NCI-H128 (cell line): ENCODE data around the gene SRA1.
A peak's percentile ranks its signal among the peaks of the same experiment; 100 is the strongest.

Experiments used
- DNase-seq: peaks from one replicate; lab custom pipeline; 2025; ENCODE audit not compliant: unreplicated experiment; lab: John Stamatoyannopoulos, UW

The SRA1 gene

DNA sequence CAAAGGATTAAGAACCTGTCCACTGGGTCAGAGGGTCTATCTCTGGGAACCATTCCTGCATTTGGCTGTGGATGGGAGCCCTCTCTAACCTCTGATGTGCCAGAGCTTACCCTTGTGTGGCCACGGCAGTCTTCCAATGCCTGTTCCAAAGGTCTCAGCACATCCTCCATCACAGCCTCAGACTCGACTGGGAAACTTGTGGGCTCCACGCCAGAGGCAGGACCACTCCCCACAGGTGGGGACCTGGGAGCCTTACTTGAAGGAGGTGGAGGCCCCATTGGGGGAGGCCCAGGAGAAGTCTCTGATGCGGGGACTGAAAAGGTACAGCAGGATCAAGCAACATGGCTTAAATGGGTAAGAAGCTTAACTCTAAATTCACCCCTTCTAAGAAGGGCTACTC lies 5.4 kb downstream of the SRA1 start:
- DNase-seq, result no peak

DNA sequence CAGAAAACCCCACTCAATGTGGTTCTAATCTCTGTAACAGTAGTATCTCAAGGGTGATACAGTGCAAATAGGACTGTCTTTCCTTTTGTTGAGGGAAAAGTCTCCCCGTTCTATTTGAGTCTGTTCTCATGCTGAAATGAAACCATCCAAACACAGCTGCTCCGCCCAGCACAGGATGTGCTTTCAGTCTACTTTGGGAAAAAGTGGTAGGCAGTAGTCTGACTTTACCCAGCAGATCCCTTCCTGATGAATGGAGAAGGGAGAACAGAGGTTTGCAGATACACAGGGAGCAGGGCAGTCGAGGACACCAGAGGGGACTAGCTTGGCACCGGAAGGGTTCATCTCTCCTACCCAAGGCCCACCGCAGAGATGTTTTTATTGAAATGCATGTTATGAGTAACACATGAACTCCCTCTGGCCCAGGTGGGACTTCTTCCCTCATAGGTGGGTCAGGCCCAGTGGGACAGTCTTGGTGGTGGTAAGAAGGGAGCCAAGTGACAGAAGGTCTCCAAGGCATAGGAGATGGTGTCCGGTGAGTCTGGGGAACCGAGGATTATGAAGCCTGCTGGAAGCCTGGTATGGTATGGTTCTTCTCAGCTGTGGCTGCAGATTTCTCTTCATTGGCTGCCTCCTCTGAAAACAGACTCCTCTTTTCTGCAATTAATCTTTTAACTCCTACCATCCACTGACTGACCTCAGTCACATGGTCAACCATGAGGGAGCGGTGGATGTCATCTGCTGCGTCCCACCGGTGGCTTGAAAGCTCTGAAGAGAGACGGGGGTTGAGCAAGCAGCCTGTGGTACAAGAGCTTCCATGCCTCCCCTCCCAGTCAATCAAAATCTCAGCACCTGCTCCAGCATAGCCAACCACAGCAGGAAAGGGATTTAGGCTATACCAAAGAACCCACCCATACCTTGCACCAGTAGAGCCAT lies 6.9 kb downstream of the SRA1 start:
- DNase-seq, result no peak

DNA sequence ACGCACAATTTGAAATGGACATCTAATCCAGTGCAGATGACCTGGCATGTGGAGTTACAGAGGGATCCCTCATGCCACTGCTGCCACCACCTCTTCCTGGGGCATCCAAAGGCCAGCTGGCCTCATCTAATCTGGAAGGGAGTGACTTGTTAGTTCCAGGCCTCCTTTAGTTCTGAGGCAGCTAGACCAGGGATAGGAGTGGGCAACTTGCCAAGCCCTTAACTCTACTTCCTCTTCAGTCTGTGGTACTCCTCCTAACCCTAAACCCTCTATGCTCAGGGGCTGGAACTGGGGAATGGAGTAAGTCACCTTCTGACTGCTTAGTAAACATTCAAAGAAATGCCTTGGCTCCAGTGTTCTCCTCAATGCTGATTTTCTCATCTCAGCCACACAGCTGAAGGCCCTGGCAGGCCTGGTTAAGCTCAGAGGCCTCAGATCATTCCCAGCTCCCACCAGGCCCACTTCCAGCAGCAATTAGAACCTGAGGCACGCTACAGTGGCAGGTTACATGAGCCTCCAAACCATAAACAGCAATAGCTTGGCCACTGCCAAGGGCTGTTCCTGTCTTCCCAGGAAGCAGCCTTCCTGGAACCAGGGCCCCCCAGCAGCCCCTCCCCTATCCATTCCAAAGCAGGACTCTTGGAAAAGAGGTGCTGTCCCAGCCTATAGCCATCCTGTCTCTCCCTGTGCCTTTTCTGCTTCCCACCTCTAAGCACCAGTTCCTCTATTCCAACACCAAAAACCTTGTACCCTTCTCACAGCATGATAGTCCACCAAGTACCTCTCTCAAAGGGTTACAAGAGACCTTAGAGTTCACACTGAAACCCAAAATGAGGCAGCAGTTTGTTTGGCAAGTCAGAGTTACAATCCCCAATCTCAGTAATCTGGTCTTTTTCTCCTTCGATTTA lies 7.8 kb downstream of the SRA1 start:
- no peak for DNase-seq

DNA sequence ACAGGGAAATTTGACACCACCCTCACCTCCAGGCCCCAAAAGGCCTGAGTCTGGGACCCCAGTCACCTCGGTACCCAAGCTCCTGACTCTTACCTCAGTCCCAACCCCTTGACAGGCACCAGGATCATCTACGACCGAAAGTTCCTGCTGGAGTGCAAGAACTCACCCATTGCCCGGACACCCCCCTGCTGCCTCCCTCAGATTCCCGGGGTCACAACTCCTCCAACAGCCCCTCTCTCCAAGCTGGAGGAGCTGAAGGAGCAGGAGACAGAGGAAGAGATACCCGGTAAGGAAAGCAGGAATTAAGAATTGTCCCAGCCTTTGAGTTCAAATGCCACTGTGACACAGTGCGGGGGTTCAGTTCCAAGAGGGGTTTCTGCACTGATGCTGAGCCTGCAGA lies 8.5 kb downstream of the SRA1 start:
- DNase-seq, result no peak

DNA sequence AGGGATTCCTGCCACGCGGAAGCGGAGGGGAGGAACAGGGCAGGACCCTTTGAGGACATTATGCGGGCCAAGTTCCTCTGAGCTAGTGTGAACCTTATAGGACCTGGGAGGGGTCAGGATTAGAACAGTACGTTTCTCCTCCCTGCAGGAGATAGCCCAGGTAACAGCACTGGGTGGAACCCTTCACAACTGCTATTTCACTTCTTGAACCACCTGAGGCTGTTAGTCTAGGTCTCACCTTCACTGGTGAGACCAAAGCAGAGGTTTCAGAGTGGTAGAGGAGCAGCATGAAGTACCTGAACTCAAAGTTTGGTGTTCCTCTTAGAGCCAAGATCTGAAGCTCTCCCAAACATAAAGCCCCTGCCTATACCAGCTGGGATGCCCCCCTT lies 9.0 kb downstream of the SRA1 start:
- no peak for DNase-seq

DNA sequence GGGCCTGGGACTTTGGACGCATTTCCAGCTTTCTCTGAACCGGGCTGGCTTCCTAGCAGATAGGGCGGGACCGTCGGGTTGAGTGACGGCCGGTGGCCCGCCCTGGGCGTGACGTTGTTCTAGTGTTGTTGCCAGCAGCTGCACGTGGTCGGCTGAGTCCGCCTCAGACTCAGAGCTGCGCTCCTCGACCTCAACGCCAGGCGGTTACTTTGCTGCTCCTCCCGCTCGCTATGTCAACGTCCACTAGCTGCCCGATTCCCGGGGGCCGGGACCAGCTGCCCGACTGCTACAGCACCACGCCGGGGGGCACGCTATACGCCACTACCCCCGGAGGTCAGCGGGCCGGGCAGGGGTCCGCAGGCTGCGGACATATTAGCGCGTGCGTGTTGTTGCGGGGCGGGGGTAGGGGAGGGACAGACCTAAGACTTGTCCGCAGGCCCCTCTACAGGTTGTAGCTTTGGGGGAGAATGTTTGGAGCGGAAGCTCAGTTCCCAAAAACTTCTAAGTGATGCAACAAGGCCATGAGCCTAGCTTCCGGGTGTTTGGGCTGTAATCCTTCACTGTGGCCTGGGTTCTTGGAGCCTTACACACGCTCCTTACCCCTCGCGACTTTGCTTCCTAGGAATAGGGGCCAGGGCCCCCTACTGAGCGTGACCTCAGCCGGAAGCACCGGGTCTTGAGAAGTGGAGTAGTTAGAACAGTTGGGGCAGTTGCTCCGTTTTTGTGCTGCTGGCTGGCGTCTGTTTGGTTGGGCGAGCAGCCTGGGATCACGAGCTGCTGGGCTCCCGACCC lies 9.6 kb downstream of the SRA1 start, which contains the start of gene EIF4EBP3:
Gene EIF4EBP3 (plus strand): TSS at position 155 of the 792 bp plus-strand sequence. CDS start 76 bp downstream, at position 231.
- peak; percentile 44 for DNase-seq

DNA sequence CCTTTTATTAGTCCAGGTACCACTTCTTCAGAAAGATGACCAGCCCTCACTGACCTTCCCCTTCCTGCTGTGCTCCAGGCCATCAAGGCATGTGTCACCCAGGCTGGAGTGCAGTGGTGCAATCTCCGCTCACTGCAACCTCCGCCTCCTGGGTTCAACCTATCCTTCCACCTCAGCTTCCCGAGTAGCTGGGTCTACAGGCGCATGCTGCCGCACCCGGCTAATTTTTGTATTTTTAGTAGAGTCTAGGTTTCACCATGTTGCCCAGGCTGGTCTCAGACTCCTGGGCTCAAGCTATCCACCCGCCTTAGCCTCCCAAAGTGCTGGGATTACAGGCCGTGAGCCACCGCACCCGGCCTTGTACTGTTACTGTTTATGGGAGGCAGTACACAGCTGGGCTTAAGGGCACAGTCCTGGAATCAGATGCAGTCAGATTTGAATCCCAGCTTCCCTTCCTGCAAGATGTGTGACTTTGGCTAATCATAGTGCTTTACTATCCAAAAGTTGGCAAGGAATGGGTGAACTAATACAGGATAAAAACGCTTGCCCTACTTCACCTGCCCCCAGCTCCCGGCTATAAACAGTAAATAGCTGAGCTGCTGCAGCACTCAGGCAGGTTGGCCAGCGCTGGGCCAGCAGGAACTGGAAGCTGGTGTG lies 10.3 kb downstream of the SRA1 start:
- DNase-seq, result no peak

DNA sequence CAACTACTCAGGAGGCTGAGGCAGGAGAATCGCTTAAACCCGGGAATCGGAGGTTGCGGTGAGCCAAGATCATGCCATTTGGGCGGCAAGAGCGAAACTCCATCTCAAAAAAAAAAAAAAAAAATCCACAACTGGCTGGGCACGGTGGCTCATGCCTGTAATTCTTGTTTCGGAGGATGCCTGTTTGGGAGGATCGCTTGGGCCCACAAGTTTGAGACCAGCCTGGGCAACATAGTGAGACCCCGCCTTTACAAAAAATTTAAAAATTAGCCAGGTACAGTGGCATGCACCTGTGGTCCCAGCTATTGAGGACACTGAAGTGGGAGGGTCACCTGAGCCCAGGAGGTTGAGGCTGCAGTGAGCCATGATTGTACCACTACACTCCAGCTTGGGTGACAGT lies 11.7 kb downstream of the SRA1 start:
- DNase-seq, result no peak

DNA sequence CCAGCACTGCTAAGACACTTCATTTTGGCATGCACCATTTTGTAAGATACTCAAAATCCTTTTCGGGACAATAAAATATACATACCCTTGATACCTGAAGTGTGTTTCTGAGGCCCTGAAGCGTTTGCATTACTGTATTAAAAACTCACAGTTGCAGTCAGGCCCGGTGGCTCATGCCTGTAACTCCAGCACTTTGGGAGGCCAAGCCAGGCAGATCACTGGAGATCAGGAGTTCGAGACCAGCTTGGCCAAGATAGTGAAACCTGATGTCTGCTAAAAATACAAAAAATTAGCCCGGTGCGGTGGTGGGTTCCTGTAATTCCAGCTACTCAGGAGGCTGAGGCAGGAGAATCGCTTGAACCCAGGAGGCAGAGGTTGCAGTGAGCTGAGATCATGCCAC lies 12.3 kb downstream of the SRA1 start:
- no peak for DNase-seq

DNA sequence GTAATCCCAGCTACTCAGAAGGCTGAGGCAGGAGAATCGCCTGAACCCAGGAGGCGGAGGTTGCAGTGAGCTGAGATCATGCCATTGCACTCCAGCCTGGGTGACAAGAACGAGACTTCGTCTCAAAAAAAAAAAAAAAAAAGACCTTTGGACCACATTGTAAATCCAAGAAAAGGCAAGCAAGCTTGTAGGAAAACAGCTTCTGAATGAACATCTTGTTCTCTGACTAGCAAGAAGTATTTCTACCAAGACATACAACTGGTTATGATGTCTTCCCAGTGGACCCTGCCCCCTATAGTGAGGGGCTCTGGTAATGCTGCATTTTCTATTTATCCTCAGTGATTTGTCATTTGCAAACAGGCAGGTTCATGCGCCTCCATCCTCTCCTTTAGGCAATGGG lies 14.3 kb downstream of the SRA1 start:
- no peak for DNase-seq

DNA sequence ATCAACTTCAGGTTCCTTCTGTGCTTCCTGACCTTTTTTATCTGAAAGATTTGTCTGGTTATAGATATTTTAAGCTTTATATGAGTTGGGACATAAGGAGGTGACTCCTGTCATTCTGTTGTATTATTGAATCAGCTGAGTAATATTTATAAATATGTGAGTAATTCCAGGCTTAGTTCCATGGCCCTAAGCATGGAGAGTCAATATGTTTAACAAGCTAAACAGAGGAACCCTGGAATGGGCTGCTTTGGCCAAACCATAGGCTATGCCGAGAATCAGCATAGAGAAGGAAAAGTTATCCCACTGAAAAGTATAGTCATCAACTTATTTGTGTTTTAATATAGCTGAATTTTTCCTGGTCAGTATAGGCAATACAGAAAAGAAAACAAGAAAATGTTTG lies 17.0 kb downstream of the SRA1 start:
- no peak for DNase-seq

DNA sequence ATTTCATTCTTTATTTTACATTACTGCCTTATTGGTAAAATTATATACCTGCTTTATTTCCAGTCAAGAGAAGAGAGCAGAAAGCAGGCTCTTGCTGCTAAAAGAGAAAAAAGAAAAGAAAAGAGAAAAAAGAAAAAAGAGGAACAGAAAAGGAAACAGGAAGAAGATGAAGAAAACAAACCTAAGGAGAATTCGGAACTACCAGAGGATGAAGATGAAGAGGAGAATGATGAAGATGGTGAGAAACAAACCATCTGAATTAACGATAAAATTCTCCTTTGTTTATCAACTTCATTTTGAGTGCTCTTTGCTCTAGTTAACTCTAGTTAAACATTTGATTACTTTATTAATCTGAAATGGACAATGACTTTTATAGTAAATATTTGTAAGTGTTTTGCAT lies 33.3 kb downstream of the SRA1 start:
- DNase-seq, result no peak

DNA sequence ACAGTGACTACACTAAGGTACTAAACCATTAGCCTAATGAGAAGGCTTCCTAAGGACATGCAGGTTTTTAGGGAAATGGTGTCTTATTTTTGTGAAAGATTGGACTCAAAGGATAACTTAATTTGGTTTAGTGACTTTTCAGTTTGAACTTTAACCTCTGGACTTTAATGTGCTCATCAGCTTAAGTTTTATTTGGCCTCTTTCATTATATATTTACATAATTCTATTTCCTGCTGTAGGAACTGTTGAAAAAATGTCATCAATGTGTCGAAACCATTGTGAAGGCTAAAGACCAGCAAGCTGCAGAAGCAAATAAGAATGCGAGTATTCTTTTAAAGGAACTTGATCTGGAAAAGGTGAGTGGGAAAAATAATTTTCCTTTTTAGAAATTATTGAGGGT lies 44.1 kb downstream of the SRA1 start:
- no peak for DNase-seq

DNA sequence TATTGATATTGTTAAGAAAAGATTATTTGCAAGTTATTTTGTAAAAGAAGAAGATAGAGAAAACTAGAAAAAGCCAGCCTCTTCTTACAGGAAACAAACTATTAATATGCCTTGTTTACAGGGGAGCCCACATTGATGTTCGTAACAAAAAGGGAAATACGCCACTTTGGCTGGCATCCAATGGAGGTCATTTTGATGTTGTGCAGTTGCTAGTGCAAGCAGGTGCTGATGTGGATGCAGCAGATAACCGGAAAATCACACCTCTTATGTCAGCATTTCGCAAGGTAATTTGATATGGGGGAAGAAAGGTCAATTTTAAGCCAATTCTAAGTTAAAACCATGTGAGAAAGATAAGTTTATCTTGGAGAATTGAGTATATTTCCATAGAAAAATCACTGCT lies 47.4 kb downstream of the SRA1 start:
- no peak for DNase-seq

DNA sequence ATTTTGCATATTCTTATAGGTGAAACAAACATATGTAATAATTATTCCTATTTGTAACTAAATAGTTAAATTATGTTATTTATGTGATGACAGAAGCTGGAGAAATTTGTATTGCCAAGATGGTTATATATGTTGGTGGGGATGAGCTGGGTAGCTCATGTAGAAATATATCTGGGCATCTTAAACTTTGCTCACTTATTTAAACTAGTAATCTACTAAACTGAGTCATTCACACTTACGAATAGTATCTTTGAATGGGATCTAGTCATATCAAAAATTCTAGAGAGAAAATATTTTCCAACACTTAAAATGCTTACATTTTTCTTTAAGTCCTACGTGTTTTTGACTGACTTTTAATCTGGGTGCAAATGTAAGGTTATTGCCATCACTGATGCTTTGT lies 54.4 kb downstream of the SRA1 start:
- no peak for DNase-seq
